ENCODE measurements around the gene GRK5. TPM values are rescaled to one million over a fixed set of nuclear protein-coding genes. Genes with fewer than 3 reads are reported as not detected.

The GRK5 gene
- polyA plus RNA-seq, 1 donor from 2014 or later = 34.9 TPM

GRCh38 chr10:119370111-119370741 is 162.9 kb downstream of the GRK5 start:
- TF ChIP-seq MXI1 (conservative IDR thresholded peaks at IDR 0.05; ENCODE audit: poor library complexity, severe bottlenecking) = no peak
- TF ChIP-seq CTCF (IDR thresholded peaks at IDR 0.05; ENCODE audit: poor library complexity, severe bottlenecking) = no peak
- no peak for TF ChIP-seq EZH2 (IDR thresholded peaks at IDR 0.05; ENCODE audit: borderline replicate concordance, insufficient read depth, low read length, poor library complexity, severe bottlenecking)
- TF ChIP-seq TAF1 (IDR thresholded peaks at IDR 0.05; ENCODE audit: low read depth) = no peak
- no peak for TF ChIP-seq RAD21 (conservative IDR thresholded peaks at IDR 0.05)
- no peak for TF ChIP-seq SMC3 (conservative IDR thresholded peaks at IDR 0.05; ENCODE audit: poor library complexity)
- no peak for TF ChIP-seq POLR2AphosphoS5 (IDR thresholded peaks at IDR 0.05)
- TF ChIP-seq REST (IDR thresholded peaks at IDR 0.05; ENCODE audit: borderline replicate concordance) = no peak
- no peak for TF ChIP-seq EP300 (conservative IDR thresholded peaks at IDR 0.05; ENCODE audit: poor library complexity, severe bottlenecking)
- no peaks in the 10 kb centered on the region for H3K9me3 ChIP-seq (ENCODE audit: low read length)
- no peaks in the 10 kb centered on the region for H4K20me1 ChIP-seq (ENCODE audit: insufficient read depth)
- no peak overlapping the region for H3K9ac ChIP-seq (ENCODE audit: low read length)
- H3F3A ChIP-seq (ENCODE audit: insufficient read depth, low read length, poor library complexity, severe bottlenecking) = no peaks in the 10 kb centered on the region
- H3K27ac ChIP-seq (ENCODE audit: low read length) = no peak overlapping the region
- H3K9me2 ChIP-seq (ENCODE audit: insufficient read depth, low read length) = no peaks in the 10 kb centered on the region
- H3K4me3 ChIP-seq (ENCODE audit: low read length) = no peak overlapping the region
- H3K79me2 ChIP-seq (replicated peaks; ENCODE audit: insufficient read depth, low read length) = no peaks in the 10 kb centered on the region
- H2AFZ ChIP-seq (ENCODE audit: low read depth, low read length) = no peak overlapping the region
- H3K36me3 ChIP-seq (ENCODE audit: insufficient read depth, low read length) = no peaks in the 10 kb centered on the region
- H3K27me3 ChIP-seq (ENCODE audit: insufficient read depth, low read depth, low read length) = no peaks in the 10 kb centered on the region
- no peak overlapping the region for H3K4me2 ChIP-seq (ENCODE audit: low read length)

- no peak overlapping the region for H2AFZ ChIP-seq (ENCODE audit: low read depth, low read length)
- no peaks in the 10 kb centered on the region for H3K9me3 ChIP-seq (ENCODE audit: low read length)
- no peaks in the 10 kb centered on the region for H4K20me1 ChIP-seq (ENCODE audit: insufficient read depth)
- H3K36me3 ChIP-seq (ENCODE audit: insufficient read depth, low read length) = no peaks in the 10 kb centered on the region
- H3K27me3 ChIP-seq (ENCODE audit: insufficient read depth, low read depth, low read length) = no peaks in the 10 kb centered on the region
- TF ChIP-seq RAD21 (conservative IDR thresholded peaks at IDR 0.05) (no peak), CTCF (IDR thresholded peaks at IDR 0.05; ENCODE audit: poor library complexity, severe bottlenecking) (no peak), EP300 (conservative IDR thresholded peaks at IDR 0.05; ENCODE audit: poor library complexity, severe bottlenecking) (no peak), REST (IDR thresholded peaks at IDR 0.05; ENCODE audit: borderline replicate concordance) (no peak)
- no peaks in the 10 kb centered on the region for H3F3A ChIP-seq (ENCODE audit: insufficient read depth, low read length, poor library complexity, severe bottlenecking)
- H3K9me2 ChIP-seq (ENCODE audit: insufficient read depth, low read length) = no peaks in the 10 kb centered on the region
- no peak overlapping the region for H3K4me2 ChIP-seq (ENCODE audit: low read length)
- no peak overlapping the region for H3K27ac ChIP-seq (ENCODE audit: low read length)
- no peak overlapping the region for H3K4me3 ChIP-seq (ENCODE audit: low read length)
- H3K9ac ChIP-seq (ENCODE audit: low read length) = no peak overlapping the region
- H3K79me2 ChIP-seq (replicated peaks; ENCODE audit: insufficient read depth, low read length) = no peaks in the 10 kb centered on the region
These were observed 163.8 kb downstream of the GRK5 start for GRCh38 chr10:119370972-119371703.
